MM.1S (cell line): ENCODE results near the gene PRKAG2.

Experiments
- DNase-seq: peaks from one replicate; pipeline ENCODE4 v3.0.0-alpha.2; 2015
- H2AFZ ChIP-seq: fragments of 300-600 bp; sonication (generic); 2 replicates; pipeline ENCODE4 v1.6.0; 2016; ENCODE audit warnings: antibody characterized with exemption, low read length
- H3F3A ChIP-seq: fragments of 300-600 bp; sonication (generic); 2 replicates; pipeline ENCODE4 v1.6.1; 2016; ENCODE audit warnings: mild to moderate bottlenecking, antibody characterized with exemption, low read length, moderate library complexity, mixed read lengths; ENCODE audit not compliant: insufficient read depth
- H3K27ac ChIP-seq: fragments of 300-600 bp; sonication (generic); 2 replicates; pipeline ENCODE4 v1.5.1; 2016; ENCODE audit warnings: mild to moderate bottlenecking, low read length
- H3K27me3 ChIP-seq: fragments of 300-600 bp; sonication (generic); replicated peaks from 2 replicates; pipeline ENCODE4 v1.6.0; 2016; ENCODE audit warnings: low read length; ENCODE audit not compliant: insufficient read depth
- H3K36me3 ChIP-seq: fragments of 300-600 bp; sonication (generic); replicated peaks from 2 replicates; pipeline ENCODE4 v1.6.1; 2016; ENCODE audit warnings: mild to moderate bottlenecking, low read length, mixed read lengths; ENCODE audit not compliant: insufficient read depth
- H3K4me1 ChIP-seq: fragments of 300-600 bp; sonication (generic); 2 replicates; pipeline ENCODE4 v1.6.1; 2016; ENCODE audit warnings: low read length, mixed read lengths
- H3K4me2 ChIP-seq: fragments of 300-600 bp; sonication (generic); 2 replicates; pipeline ENCODE4 v1.6.0; 2016; ENCODE audit warnings: low read depth, low read length
- H3K4me3 ChIP-seq: fragments of 300-600 bp; sonication (generic); 2 replicates; pipeline ENCODE4 v1.5.1; 2016; ENCODE audit warnings: low read length, mixed read lengths
- H3K79me2 ChIP-seq: fragments of 300-600 bp; sonication (generic); 2 replicates; pipeline ENCODE4 v1.6.1; 2016; ENCODE audit warnings: mixed run types, low read length, mixed read lengths
- H3K9ac ChIP-seq: fragments of 300-600 bp; sonication (generic); 2 replicates; pipeline ENCODE4 v1.6.1; 2016; ENCODE audit warnings: low read length, mixed read lengths
- H3K9me2 ChIP-seq: fragments of 300-600 bp; sonication (generic); replicated peaks from 2 replicates; pipeline ENCODE4 v1.6.1; 2016; ENCODE audit warnings: mild to moderate bottlenecking, low read length, mixed read lengths; ENCODE audit not compliant: insufficient read depth
- H3K9me3 ChIP-seq: fragments of 300-600 bp; sonication (generic); replicated peaks from 2 replicates; pipeline ENCODE4 v1.6.1; 2016; ENCODE audit warnings: mild to moderate bottlenecking, low read length, mixed read lengths; ENCODE audit not compliant: insufficient read depth
- H4K20me1 ChIP-seq: fragments of 300-600 bp; sonication (generic); 2 replicates; pipeline ENCODE4 v1.6.1; 2016; ENCODE audit warnings: mild to moderate bottlenecking, low read length, moderate library complexity, mixed read lengths; ENCODE audit not compliant: insufficient read depth
- EZH2 ChIP-seq: fragments of 300-600 bp; sonication (generic); optimal IDR thresholded peaks from 2 replicates; pipeline ENCODE3; 2017; ENCODE audit warnings: low read depth, mild to moderate bottlenecking, antibody characterized with exemption, low read length, mixed read lengths
- EZH2phosphoT487 ChIP-seq: fragments of 300-600 bp; sonication (generic); IDR thresholded peaks from 2 replicates; pipeline ENCODE4 v1.6.1; 2018; ENCODE audit warnings: antibody characterized with exemption, low read length
- TF ChIP-seq, protein P1 (sequence below): fragments of 300-600 bp; sonication (generic); IDR thresholded peaks from 2 replicates; pipeline ENCODE4 v1.5.1; 2016; ENCODE audit warnings: antibody characterized with exemption, low read length, mixed read lengths

The PRKAG2 gene

DNA sequence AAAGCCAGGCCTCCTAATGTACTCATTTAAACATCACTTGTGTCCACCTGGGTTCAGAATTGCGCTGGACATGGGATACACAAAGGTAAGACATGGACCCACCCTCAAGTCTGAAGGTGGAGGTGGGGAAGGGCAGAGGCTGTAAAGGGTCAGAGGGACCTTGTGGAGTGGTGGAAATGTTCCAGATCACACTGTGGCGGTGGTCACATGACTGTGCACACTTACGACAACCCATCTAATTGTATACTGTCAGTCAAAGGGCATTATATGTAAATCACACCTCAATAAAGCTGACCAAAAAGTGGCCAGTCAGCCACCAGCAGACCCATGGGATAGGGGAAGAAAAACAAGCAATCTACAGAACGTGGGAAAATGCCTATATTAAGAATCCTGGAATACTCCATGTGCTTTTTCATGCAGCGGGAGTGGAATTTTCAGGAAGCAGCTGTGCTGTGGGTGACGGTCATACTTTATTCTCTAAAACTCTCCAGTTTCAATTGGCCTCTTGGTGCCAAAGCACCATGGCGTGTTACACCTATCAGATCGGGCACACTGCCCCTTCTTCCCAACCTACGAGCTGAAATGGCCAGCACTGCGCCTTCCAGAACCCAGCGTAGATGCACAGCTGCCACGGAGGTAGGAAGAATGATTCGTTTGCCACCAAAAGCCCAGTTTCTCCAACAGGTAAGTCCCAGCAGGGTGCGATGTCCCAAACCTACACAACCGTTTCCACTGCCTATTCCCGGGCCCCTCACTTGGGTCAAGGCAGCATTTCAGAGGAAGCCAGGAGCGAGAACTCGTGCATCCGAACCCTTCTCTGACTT, 69.8 kb downstream of the PRKAG2 start:
- no peak for DNase-seq
- Histone ChIP-seq H3K4me3 (no peak overlapping the region), H3K27ac (no peak overlapping the region), H3K9me3 (no peaks in the 10 kb centered on the region), H3F3A (no peaks in the 10 kb centered on the region), H4K20me1 (no peaks in the 10 kb centered on the region), H3K4me1 (no peaks in the 10 kb centered on the region), H3K36me3 (no peaks in the 10 kb centered on the region), H2AFZ (no peak overlapping the region), H3K4me2 (no peak overlapping the region), H3K9ac (no peak overlapping the region), H3K9me2 (no peaks in the 10 kb centered on the region), H3K27me3 (peaks cover 77% of the 10 kb centered on the region), H3K79me2 (no peaks in the 10 kb centered on the region)
- TF ChIP-seq EZH2 (no peak), EZH2phosphoT487 (no peak)
- TF ChIP-seq, protein P1, sequence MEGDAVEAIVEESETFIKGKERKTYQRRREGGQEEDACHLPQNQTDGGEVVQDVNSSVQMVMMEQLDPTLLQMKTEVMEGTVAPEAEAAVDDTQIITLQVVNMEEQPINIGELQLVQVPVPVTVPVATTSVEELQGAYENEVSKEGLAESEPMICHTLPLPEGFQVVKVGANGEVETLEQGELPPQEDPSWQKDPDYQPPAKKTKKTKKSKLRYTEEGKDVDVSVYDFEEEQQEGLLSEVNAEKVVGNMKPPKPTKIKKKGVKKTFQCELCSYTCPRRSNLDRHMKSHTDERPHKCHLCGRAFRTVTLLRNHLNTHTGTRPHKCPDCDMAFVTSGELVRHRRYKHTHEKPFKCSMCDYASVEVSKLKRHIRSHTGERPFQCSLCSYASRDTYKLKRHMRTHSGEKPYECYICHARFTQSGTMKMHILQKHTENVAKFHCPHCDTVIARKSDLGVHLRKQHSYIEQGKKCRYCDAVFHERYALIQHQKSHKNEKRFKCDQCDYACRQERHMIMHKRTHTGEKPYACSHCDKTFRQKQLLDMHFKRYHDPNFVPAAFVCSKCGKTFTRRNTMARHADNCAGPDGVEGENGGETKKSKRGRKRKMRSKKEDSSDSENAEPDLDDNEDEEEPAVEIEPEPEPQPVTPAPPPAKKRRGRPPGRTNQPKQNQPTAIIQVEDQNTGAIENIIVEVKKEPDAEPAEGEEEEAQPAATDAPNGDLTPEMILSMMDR, result no peak

DNA sequence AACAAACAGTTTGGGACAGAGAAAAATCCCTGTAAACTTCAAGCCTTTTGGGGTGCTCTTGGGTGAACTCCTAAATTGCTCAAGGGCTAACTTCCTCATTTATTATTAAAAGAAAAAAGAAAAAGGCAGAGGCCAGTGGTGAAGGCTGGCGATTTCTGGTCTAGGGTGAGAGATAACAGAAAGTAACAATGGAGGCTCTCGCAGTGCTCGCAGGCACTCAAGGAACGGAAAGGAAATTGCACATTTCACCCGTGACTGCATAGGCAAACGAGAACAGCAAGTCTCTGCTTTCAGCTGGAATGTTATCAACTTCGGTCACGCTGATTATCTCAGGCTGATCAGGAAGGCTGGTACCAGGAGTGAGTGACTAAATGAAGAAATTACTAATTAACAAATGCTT, 70.7 kb downstream of the PRKAG2 start:
- Histone ChIP-seq H3K27ac (no peak overlapping the region), H3K36me3 (no peaks in the 10 kb centered on the region), H3K79me2 (no peaks in the 10 kb centered on the region), H4K20me1 (no peaks in the 10 kb centered on the region), H3K4me2 (no peak overlapping the region), H3K9me2 (no peaks in the 10 kb centered on the region), H2AFZ (no peak overlapping the region), H3K4me3 (no peak overlapping the region), H3K27me3 (peaks cover 84% of the 10 kb centered on the region), H3K9ac (no peak overlapping the region), H3K9me3 (no peaks in the 10 kb centered on the region), H3K4me1 (no peaks in the 10 kb centered on the region), H3F3A (no peaks in the 10 kb centered on the region)
- TF ChIP-seq, protein P1, result no peak
- TF ChIP-seq EZH2phosphoT487, result no peak
- no peak for TF ChIP-seq EZH2
- no peak for DNase-seq

DNA sequence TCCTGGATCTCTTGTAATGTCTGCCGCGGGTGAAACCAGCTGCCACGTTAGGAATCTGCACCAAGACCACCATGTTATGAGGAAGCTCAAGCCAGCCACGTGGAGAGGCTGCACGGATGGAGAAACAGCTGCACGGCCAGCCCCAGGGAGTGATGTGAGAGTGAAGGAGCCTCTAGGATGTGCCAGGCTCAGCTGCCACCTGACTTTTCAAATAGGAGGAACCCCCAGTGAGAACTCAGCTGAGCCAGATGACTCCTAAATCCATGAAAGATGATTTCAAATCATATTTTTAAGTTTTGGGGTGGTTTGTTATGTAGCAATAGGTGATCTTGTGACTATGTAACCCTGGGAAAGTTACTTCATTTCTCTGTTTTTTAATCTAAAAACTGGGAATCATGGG, 71.7 kb downstream of the PRKAG2 start:
- Histone ChIP-seq H4K20me1 (no peaks in the 10 kb centered on the region), H3K9me3 (no peaks in the 10 kb centered on the region), H3K9ac (no peak overlapping the region), H3K27ac (no peak overlapping the region), H3K4me3 (no peak overlapping the region), H3K79me2 (no peaks in the 10 kb centered on the region), H3F3A (no peaks in the 10 kb centered on the region), H3K4me2 (no peak overlapping the region), H3K4me1 (no peaks in the 10 kb centered on the region), H2AFZ (no peak overlapping the region), H3K36me3 (no peaks in the 10 kb centered on the region), H3K9me2 (no peaks in the 10 kb centered on the region), H3K27me3 (peaks cover 74% of the 10 kb centered on the region)
- DNase-seq, result no peak
- TF ChIP-seq EZH2phosphoT487 (no peak), EZH2 (no peak)
- TF ChIP-seq, protein P1, result no peak
